Measurements from ENCODE around the gene MIEN1.
"Not testable (repeated sequence)": the region's sequence is repeated elsewhere in the genome, so short reads cannot be mapped to it uniquely, and the experiment has no call there.

Gene MIEN1

DNA sequence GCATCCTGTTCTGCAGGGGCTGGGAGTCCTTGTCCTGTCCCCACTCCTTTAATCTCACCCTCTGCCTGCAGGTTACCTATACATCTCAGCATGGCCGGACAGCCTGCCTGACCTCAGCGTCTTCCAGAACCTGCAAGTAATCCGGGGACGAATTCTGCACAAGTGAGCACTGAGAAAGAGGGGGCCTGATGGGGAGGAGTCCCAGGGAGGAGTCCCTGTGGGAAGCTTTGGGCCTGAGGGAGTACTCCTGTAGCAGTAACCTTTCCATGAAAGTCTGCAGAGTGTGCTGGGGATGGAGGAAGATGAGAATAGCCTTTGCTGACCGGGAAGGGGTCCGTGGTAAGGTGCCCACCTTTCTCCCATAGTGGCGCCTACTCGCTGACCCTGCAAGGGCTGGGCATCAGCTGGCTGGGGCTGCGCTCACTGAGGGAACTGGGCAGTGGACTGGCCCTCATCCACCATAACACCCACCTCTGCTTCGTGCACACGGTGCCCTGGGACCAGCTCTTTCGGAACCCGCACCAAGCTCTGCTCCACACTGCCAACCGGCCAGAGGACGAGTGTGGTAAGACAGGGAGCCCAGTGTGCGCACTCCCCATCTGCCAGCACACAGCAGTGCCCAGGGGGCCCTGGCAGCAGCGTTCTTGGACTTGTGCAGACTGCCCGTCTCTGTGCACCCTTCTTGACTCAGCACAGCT, 14.8 kb downstream of the MIEN1 start:
- DNase-seq, result no peak

DNA sequence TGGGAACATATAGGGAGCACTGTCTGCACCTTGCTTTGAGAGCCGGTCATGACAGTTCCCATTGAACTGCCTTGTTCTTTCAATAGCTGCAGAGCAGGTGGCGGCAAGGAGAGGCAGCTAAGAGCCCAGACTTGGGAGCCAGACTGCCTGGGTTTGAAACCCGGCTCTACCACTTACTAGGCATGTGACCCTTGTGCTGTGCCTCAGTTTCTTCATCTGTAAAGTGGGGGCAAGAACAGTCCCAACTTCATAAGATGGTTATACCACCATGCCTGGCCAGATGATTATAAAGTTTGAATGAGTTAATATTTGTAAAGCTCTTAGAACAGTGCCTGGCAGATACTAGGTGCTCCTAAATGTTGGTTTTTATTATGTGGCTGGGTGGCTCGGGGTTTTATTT, 16.1 kb downstream of the MIEN1 start:
- DNase-seq, result no peak

DNA sequence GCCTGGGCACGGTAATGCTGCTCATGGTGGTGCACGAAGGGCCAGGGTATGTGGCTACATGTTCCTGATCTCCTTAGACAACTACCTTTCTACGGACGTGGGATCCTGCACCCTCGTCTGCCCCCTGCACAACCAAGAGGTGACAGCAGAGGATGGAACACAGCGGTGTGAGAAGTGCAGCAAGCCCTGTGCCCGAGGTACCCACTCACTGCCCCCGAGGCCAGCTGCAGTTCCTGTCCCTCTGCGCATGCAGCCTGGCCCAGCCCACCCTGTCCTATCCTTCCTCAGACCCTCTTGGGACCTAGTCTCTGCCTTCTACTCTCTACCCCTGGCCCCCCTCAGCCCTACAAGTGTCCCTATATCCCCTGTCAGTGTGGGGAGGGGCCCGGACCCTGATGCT, 18.5 kb downstream of the MIEN1 start:
- no peak for DNase-seq

DNA sequence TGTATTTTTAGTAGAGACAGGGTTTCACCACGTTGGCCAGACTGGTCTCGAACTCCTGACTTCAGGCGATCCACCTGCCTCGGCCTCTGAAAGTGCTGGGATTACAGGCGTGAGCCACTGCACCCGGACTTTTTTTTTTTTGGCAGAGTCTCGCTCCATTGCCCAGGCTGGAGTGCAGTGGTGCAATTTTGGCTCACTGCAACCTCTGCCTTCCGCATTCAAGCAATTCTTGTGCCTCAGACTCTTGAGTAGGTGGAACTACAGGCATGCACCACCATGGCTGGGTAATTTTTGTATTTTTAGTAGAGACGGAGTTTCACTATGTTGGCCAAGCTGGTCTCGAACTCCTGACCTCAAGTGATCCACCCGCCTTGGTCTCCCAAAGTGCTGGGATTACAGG, 19.3 kb downstream of the MIEN1 start:
- not testable (repeated sequence) for DNase-seq

DNA sequence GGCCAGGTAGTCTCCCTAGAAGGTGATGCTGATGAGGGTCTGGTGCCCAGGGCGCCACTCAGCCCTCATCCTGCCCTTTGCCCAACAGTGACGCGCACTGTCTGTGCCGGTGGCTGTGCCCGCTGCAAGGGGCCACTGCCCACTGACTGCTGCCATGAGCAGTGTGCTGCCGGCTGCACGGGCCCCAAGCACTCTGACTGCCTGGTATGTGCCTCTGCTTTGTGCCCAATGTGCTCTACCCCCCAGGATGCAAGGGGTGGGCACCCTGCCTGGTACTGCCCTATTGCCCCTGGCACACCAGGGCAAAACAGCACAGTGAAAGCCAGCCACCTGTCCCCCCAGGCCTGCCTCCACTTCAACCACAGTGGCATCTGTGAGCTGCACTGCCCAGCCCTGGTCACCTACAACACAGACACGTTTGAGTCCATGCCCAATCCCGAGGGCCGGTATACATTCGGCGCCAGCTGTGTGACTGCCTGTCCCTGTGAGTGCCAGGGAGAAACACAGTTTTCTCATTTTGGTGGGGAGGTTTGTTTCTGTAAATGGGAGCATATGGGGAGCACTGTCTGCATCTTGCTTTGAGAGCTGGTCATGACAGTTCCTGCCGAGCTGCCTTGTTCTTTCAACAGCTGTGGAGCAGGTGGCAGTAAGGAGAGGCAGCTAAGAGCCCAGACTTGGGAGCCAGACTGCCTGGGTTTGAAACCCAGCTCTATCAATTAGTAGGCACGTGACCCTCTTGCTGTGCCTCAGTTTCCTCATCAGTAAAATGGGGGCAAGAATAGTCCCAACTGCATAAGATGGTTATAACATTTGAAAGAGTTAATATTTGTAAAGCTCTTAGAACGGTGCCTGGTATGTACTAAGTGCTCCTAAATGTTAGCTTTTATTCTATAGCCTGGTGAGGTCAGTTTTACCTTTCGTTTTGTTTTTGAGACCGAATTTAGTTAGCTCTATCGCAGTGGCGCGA, 20.1 kb downstream of the MIEN1 start:
- DNase-seq, result no peak

DNA sequence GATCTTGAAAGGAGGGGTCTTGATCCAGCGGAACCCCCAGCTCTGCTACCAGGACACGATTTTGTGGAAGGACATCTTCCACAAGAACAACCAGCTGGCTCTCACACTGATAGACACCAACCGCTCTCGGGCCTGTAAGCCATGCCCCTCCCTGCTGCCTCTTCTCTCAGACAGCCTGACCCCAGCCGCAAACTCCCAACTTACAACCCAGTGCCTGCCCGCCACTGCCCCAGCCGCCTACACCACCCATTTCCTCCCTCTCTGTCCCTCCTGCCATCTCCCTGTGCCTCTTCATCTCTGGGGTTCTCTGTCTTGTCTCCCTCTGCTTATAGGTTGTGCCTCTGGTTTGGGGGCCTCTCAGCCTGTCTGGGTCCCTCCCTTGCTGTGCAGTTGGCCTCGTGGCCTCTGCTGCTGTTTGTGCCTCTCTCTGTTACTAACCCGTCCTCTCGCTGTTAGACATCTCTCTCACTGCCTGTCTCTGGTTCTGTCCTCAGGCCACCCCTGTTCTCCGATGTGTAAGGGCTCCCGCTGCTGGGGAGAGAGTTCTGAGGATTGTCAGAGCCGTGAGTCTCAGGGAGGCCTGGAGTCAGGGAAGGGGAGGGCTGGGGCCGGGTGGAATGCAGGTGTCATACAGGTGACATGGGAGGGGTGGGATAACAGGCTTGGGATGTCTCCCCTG, 20.9 kb downstream of the MIEN1 start:
- no peak for DNase-seq

DNA sequence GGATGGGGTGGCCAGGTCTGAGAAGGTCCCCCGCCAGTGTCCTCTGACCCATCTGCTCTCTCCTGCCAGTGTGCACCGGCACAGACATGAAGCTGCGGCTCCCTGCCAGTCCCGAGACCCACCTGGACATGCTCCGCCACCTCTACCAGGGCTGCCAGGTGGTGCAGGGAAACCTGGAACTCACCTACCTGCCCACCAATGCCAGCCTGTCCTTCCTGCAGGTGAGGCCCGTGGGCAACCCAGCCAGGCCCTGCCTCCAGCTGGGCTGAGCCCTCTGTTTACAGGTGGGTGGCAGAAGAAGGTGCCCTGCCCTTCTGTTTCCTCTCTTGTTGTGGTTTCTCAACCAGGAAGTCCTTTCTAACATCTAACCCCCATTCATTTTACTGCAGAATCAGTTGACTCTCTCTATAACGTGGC, 23.4 kb downstream of the MIEN1 start:
- no peak for DNase-seq

DNA sequence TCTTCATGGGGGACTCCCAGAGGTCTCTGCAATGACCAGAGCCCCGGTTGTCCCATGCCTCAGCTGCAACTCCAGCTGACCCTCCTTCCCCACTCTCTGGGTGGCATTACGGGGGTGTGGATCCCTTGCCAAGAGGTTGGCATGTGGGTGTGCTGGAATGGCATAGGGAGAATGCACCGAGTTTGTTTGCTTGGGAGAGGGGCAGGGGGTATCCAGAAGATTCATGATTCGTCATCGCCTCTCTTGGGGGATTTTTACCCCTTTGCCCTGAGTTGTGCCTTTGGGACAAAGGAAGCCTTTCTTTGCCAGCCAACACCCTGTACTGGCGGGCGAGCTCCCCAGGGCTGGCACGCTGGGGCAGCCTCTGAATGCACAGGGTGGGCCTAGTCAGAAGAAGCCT, 23.9 kb downstream of the MIEN1 start:
- DNase-seq, result no peak

DNA sequence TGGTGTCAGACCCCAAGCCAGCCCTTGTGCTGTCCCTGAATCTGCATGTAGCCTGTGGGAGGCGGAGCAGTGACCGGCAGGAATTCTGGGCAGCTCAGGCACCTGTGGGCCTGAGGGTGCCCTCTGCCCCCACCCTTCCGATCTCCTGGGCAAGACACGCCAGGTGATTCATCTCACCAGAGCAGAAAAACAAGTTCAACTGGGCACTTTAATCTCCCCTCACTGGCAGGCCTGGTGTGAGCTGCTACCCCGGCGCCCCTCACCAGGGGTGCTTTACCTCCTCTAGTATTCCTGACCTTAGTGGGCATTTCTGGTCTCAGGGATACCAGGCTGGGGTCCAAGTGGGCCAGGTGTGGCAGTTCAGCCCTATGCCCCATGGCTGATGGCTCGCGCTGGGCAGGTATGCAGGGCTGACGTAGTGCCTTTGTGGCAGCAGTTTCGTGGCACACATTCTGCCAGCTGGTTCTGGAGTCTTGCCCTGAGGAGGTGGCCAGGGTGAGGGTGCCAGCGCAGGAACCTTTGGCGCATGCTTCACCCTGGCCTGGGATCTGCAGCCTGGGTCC, 24.5 kb downstream of the MIEN1 start:
- DNase-seq, result no peak

DNA sequence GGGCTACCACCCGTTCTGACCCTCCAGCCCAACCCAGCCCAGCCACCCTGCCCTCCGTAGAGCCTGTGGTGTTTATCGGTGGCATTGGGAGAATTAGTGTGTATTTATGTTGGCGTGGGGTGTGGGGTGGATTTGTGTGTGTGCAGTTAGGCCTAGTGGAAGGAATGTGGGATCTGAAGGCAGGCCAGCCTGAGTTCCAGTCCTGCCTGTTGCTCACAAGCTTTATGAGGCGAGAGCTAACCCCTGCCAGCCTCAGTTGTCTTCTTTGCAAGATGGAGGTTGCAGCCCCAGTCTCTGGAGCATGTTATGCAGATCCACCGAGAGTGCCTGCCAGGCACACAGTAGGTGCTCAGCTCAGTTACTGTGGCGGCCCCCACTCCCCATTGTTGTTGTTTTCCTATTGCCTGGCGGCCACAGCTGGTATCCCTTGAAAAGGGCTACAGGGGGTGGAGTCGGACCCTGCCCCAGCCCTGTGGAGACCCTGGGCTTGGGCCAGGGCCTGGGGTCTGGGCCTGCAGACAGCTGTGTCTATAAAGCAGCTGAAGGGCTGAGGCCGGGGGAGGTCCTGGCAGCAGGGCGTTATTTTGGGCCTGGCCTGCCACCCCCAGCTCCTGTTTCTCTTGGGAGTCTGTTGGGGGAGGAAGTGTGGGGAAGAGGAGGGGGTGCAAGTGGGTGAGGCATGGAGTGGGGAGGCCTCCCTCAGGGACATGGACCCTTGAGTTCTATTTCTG, 25.3 kb downstream of the MIEN1 start:
- DNase-seq, result no peak

DNA sequence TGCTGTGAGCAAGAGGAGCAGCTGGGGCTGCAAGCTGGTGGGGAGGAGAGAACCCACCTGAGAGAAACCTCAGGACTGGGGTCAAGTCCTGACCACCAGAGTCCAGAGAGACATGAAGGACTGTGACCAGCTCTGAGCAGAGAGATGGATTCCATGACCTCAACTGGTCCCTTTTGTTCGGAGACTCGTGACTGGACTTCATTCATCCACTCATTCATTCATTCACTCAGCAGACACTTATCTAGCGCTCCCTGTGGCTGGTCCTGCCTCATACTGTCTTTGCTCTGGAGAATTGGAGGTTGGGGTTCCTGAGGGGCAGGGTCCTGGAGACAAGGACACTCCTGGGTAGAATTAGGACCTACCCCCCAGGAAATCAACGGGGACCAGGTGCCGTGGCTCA, 26.4 kb downstream of the MIEN1 start:
- DNase-seq, result no peak

DNA sequence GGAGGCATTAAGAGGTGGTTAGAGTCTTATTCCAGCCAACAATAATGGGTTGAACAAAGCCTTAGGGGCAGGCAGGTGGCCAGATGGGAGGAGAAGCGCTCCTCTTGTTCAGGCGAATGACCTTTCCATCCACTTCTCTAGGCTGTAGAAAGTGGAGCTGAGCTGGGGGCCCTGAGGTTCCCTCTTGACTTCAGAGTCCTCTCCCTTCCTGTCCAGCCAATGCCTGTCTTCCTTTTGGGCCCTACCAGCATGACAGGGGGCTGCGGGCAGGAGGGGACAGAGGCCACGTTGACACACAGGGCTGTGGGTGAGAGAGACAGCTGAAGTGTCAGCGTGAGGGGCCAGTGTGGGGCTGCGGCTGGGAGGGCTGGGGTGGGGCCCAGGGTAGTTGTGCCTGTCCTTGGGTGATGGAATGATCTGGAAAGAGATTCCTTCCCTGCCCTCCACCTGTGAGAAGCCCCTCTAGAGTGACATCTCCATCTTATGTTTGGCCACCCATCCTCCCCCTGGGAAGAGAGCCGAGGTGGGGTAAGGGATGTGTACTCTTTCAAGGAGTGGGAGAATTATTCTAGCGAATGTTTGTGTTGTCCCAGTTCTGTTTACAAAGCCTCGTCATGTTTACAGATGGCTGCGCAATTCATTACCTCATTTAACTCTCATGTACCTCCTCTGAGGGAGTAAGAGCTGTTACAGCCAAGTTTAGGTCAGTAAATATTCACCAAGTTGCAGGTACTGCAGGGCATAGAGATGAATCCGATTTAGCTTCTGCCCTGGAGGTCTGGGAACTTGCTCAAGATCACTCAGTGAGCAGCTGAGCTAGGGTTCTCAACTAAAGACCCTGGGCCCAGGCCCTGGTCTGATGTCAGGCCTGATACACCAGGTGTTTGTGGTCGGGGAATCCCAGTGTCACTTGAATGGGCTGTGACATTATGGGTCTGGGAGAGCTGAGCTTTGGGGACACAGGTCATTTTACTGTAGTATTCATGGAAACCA, 27.1 kb downstream of the MIEN1 start:
- no peak for DNase-seq

DNA sequence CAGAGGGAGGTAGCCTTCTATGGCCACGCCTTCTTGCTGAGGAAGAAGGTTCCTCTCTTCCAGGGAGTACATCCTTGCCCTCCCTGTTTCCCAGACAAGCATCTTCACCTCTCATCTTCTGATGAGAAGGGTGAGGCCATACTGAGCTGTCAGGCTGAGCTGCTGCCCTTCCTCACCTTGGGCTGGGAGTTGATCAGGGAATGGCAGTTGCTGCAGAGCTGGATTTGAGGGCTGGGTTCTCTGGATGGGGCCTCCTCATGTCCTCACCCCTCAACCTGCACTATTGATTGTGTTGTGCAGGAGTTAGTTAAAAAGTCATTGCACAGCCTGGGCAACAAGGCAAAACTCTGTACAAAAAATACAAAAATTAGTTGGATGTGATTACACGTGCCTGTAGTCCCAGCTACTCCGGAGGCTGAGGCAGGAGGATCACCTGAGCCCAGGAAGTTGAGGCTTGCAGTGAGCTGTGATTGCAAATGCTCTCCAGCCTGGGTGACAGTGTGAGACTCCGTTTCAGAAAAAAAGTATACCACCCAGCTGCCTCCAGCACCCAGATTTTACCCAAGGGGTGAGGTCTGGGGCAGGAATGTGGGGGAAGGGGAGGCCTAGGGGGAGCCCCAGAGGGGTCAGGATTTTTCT, 28.4 kb downstream of the MIEN1 start:
- no peak for DNase-seq

DNA sequence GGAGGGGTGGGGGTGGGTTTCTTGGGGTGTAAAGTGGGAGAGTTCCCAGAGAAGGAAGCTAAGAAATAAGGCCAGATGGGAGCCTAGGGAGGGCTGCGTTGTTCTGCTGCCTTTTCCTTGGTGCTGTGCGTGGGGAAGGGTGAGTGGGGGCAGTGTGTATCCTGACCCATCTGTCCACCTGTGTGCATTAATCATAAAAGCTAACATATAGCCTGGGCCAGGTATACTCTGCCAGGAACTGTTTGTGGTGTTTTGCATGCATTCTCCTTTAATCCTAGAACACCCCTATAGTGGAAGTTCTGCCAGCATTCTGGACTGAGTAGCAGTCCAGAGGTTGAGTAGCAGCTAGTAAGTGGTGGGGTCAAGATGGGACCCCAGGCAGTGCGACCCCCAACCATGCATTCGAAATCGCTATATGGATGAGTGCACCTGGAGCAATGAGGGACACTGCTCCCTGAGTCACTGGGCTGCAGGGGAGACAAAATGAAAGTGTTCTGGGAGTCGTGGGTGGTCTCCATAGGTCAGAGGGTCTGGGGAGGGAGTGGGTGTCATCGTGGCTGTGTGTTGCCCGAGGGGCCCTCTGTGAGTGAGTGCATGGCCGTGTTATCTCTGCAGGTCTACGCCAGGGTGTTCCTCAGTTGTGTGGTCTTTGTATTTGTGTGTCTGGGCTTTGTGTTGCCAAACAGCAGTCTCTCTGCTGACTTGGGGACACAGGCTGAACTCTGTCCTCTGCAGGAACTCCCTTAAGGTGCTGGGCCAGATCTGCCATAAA, 29.1 kb downstream of the MIEN1 start:
- no peak for DNase-seq

DNA sequence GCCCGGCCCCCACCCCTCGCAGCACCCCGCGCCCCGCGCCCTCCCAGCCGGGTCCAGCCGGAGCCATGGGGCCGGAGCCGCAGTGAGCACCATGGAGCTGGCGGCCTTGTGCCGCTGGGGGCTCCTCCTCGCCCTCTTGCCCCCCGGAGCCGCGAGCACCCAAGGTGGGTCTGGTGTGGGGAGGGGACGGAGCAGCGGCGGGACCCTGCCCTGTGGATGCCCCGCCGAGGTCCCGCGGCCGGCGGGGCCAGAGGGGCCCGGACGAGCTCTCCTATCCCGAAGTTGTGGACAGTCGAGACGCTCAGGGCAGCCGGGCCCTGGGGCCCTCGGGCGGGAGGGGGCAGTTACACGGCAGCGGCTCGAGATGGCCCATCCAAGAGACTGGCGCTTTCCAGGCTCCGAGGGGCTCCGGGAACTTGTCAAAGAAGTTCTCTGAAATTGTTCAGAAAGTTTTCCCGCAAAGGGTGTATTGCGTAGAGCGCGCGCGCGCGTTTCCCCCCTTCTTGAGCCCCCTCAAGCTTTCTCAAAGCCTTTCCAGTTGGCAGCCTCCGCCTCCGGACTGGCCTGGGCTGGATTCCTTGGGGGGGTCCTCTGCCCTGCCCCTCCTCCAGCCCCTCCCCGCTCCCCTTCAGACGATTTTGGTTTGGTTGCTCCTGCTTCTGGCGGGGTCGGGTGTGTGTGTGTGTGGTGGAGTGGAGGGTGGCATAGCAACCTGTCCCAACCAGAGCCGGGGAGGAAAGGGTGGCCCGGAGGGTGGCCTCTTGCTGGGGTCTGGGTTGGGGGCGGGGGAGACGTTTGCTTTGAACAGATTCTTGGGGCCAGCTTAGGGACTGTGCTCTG, 30.0 kb downstream of the MIEN1 start:
- no peak for DNase-seq

DNA sequence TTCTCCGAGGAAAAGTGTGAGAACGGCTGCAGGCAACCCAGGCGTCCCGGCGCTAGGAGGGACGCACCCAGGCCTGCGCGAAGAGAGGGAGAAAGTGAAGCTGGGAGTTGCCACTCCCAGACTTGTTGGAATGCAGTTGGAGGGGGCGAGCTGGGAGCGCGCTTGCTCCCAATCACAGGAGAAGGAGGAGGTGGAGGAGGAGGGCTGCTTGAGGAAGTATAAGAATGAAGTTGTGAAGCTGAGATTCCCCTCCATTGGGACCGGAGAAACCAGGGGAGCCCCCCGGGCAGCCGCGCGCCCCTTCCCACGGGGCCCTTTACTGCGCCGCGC, 30.5 kb downstream of the MIEN1 start, which contains the start of gene ERBB2:
Gene ERBB2 (plus strand): TSS at position 247 of the 330 bp plus-strand sequence. CDS start 175 bp downstream, outside the sequence.
- no peak for DNase-seq

DNA sequence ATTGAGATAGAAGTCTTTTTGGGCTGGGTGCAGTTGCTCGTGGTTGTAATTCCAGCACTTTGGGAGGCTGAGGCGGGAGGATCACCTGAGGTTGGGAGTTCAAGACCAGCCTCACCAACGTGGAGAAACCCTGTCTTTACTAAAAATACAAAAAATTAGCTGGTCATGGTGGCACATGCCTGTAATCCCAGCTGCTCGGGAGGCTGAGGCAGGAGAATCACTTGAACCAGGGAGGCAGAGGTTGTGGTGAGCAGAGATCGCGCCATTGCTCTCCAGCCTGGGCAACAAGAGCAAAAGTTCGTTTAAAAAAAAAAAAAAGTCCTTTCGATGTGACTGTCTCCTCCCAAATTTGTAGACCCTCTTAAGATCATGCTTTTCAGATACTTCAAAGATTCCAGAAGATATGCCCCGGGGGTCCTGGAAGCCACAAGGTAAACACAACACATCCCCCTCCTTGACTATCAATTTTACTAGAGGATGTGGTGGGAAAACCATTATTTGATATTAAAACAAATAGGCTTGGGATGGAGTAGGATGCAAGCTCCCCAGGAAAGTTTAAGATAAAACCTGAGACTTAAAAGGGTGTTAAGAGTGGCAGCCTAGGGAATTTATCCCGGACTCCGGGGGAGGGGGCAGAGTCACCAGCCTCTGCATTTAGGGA, 31.0 kb downstream of the MIEN1 start:
- not testable (repeated sequence) for DNase-seq

DNA sequence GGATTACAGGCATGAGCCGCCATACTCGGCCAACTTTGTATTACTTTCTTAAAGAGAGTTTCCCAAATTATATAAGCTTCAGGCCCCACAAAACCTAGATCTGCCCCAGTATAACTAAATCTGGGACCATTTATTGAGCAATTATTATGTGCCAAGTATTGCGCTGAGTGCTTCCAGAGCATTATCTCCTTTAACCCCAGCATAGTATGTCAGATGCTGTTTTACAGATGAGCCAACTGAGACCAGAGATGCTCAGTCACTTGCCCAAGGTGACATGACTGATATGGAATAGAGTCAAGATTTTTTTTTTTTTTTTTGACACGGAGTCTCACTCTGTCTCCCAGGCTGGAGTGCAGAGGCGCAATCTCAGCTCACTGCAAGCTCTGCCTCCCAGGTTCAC, 32.4 kb downstream of the MIEN1 start:
- no peak for DNase-seq
